ENCODE results near the gene SH3BP2. TPM values are rescaled to one million over a fixed set of nuclear protein-coding genes. Genes with fewer than 3 reads are reported as not detected.

The SH3BP2 gene
- total RNA-seq, 1 donor from 2014 or later = 43.2 TPM

- H3K9me3 Mint-ChIP-seq = no peaks in the 10 kb centered on the region
- TF ChIP-seq CTCF (IDR thresholded peaks at IDR 0.05) = no peak
- no peaks in the 10 kb centered on the region for H3K27me3 Mint-ChIP-seq
- intact Hi-C loops (cut with micrococcal nuclease) = no loop called here
- POLR2A ChIA-PET = interaction anchor here (0.6 to 1.1 kb wide), 2 partner anchors 112 to 229 kb away, joined by 3 to 6 read pairs; no protein-coding TSS in a partner anchor
- H3K36me3 Mint-ChIP-seq (ENCODE audit: low read depth) = peaks cover 39% of the 10 kb centered on the region
- H3K4me1 Mint-ChIP-seq = peaks cover 77% of the 10 kb centered on the region
- ATAC-seq (ENCODE audit: low read depth) (no peak), DNase-seq (no peak)
- no peak overlapping the region for H3K4me3 Mint-ChIP-seq
- CTCF ChIA-PET = interaction anchor here (1.1 to 1.8 kb wide), 2 partner anchors 9 to 108 kb away, joined by 3 to 4 read pairs; no protein-coding TSS in a partner anchor
- H3K27ac Mint-ChIP-seq = peak overlapping the region; percentile 76
Measured at GRCh38 chr4:2871911-2872310, 79.0 kb downstream of the SH3BP2 start.

GRCh38 chr4:2873329-2873728 lies 80.4 kb downstream of the SH3BP2 start:
- H3K4me3 Mint-ChIP-seq = no peak overlapping the region
- intact Hi-C loops (cut with micrococcal nuclease) = no loop called here
- H3K36me3 Mint-ChIP-seq (ENCODE audit: low read depth) = peaks cover 48% of the 10 kb centered on the region
- ATAC-seq (ENCODE audit: low read depth) (no peak), DNase-seq (no peak)
- no peaks in the 10 kb centered on the region for H3K9me3 Mint-ChIP-seq
- TF ChIP-seq CTCF (IDR thresholded peaks at IDR 0.05) = no peak
- ChIA-PET POLR2A (interaction anchor here (0.9 kb wide), 1 partner anchor 109 kb away, joined by 8 read pairs; no protein-coding TSS in a partner anchor), CTCF (interaction anchor here (1.8 kb wide), 1 partner anchor 109 kb away, joined by 4 read pairs; no protein-coding TSS in a partner anchor)
- H3K27ac Mint-ChIP-seq = peak overlapping the region; percentile 18
- no peaks in the 10 kb centered on the region for H3K27me3 Mint-ChIP-seq
- peaks cover 63% of the 10 kb centered on the region for H3K4me1 Mint-ChIP-seq

- DNase-seq (no peak), ATAC-seq (ENCODE audit: low read depth) (no peak)
- H3K36me3 Mint-ChIP-seq (ENCODE audit: low read depth) = peaks cover 53% of the 10 kb centered on the region
- POLR2A ChIA-PET = no interaction called here
- no peaks in the 10 kb centered on the region for H3K9me3 Mint-ChIP-seq
- no peak for TF ChIP-seq CTCF (IDR thresholded peaks at IDR 0.05)
- H3K27me3 Mint-ChIP-seq = no peaks in the 10 kb centered on the region
- intact Hi-C loops (cut with micrococcal nuclease) = no loop called here
- CTCF ChIA-PET = no interaction called here
- H3K4me3 Mint-ChIP-seq = no peak overlapping the region
- peaks cover 55% of the 10 kb centered on the region for H3K4me1 Mint-ChIP-seq
- H3K27ac Mint-ChIP-seq = no peak overlapping the region
Measured at GRCh38 chr4:2874861-2875260, 82.0 kb downstream of the SH3BP2 start.

GRCh38 chr4:2875556-2875955 lies 82.7 kb downstream of the SH3BP2 start:
- DNase-seq = no peak

GRCh38 chr4:2878346-2878745 lies 85.5 kb downstream of the SH3BP2 start:
- no peak for TF ChIP-seq CTCF (IDR thresholded peaks at IDR 0.05)
- ChIA-PET POLR2A (interaction anchor here (1.5 kb wide), 1 partner anchor 182 kb away, joined by 3 read pairs; no protein-coding TSS in a partner anchor), CTCF (no interaction called here)
- Mint-ChIP-seq H3K9me3 (no peaks in the 10 kb centered on the region), H3K4me3 (no peak overlapping the region), H3K4me1 (peaks cover 27% of the 10 kb centered on the region), H3K36me3 (ENCODE audit: low read depth) (peaks cover 68% of the 10 kb centered on the region), H3K27ac (peak overlapping the region; percentile 46), H3K27me3 (no peaks in the 10 kb centered on the region)
- DNase-seq = no peak
- ATAC-seq (ENCODE audit: low read depth) = no peak
- intact Hi-C loops (cut with micrococcal nuclease) = no loop called here

More at GRCh38 chr4:2875556-2875955, 82.7 kb downstream of the SH3BP2 start:
- intact Hi-C loops (cut with micrococcal nuclease) = no loop called here
- peaks cover 57% of the 10 kb centered on the region for H3K36me3 Mint-ChIP-seq (ENCODE audit: low read depth)
- no peak for TF ChIP-seq CTCF (IDR thresholded peaks at IDR 0.05)
- no peaks in the 10 kb centered on the region for H3K9me3 Mint-ChIP-seq
- no peak overlapping the region for H3K27ac Mint-ChIP-seq
- ChIA-PET POLR2A (no interaction called here), CTCF (no interaction called here)
- H3K4me1 Mint-ChIP-seq = peaks cover 48% of the 10 kb centered on the region
- no peak for ATAC-seq (ENCODE audit: low read depth)
- H3K27me3 Mint-ChIP-seq = no peaks in the 10 kb centered on the region
- no peak overlapping the region for H3K4me3 Mint-ChIP-seq

Data from activated B cell treated with CpG ODN at 0.5 μM for 24 hours (primary cell).